Mesenchymal stem cell (in vitro differentiated cells and primary cell): ENCODE measurements around the gene NBPF12.
"Not testable (repeated sequence)": the region's sequence is repeated elsewhere in the genome, so short reads cannot be mapped to it uniquely, and the experiment has no call there.

Experiments
- DNase-seq: peaks from one replicate; pipeline ENCODE4 v3.0.0-alpha.2; 2013
- H2AFZ ChIP-seq: one replicate; pipeline ENCODE4 v1.6.1; 2013; ENCODE audit warnings: low read depth, mild to moderate bottlenecking, control low read depth, inconsistent platforms, low read length, moderate library complexity
- H2AK5ac ChIP-seq: 2 replicates; pipeline ENCODE4 v1.6.1; 2013; ENCODE audit warnings: low read length, moderate library complexity, mild to moderate bottlenecking, inconsistent platforms; ENCODE audit not compliant: severe bottlenecking
- H2BK120ac ChIP-seq: one replicate; pipeline ENCODE4 v1.6.1; 2013; ENCODE audit warnings: low read depth, mild to moderate bottlenecking, inconsistent platforms, low read length, moderate library complexity
- H2BK12ac ChIP-seq, 2 experiments: one replicate each; pipeline ENCODE4 v1.6.1; 2013; ENCODE audit warnings: inconsistent platforms in 2 of 2, low read length in 2 of 2, mild to moderate bottlenecking in 2 of 2, moderate library complexity in 2 of 2, control low read depth in 1 of 2
- H2BK15ac ChIP-seq: one replicate; pipeline ENCODE4 v1.6.1; 2013; ENCODE audit warnings: mild to moderate bottlenecking, low read depth, inconsistent platforms; ENCODE audit not compliant: poor library complexity, severe bottlenecking
- H2BK5ac ChIP-seq: 2 replicates; pipeline ENCODE4 v1.6.1; 2013; ENCODE audit warnings: low read depth, mild to moderate bottlenecking, low read length, control low read depth, inconsistent platforms; ENCODE audit not compliant: poor library complexity, severe bottlenecking
- H3K14ac ChIP-seq, 2 experiments: one replicate each; pipeline ENCODE4 v1.6.1; 2013; ENCODE audit warnings: inconsistent platforms in 2 of 2, low read length in 2 of 2, control low read depth in 1 of 2, mild to moderate bottlenecking in 1 of 2, moderate library complexity in 1 of 2
- H3K18ac ChIP-seq, 2 experiments: one replicate each; pipeline ENCODE4 v1.6.1; 2013; ENCODE audit warnings: inconsistent platforms in 2 of 2, low read length in 2 of 2, control low read depth in 1 of 2, low read depth in 1 of 2, mild to moderate bottlenecking in 1 of 2
- H3K23ac ChIP-seq, 2 experiments: one replicate each; pipeline ENCODE4 v1.6.1; 2013; ENCODE audit warnings: inconsistent platforms in 2 of 2, low read length in 2 of 2, mild to moderate bottlenecking in 2 of 2, moderate library complexity in 2 of 2, control low read depth in 1 of 2
- H3K27ac ChIP-seq: 2 replicates; pipeline ENCODE4 v1.5.1; 2013; ENCODE audit warnings: mild to moderate bottlenecking, moderate library complexity, low read length, control low read depth, inconsistent platforms; ENCODE audit not compliant: poor library complexity, severe bottlenecking
- H3K27me3 ChIP-seq, 2 experiments: 2 replicates each; pipeline versions ENCODE4 v1.6.1 to v1.7.0; 2013; ENCODE audit warnings: low read length in 2 of 2, mild to moderate bottlenecking in 2 of 2, moderate library complexity in 2 of 2, control low read depth in 1 of 2, inconsistent platforms in 1 of 2; ENCODE audit not compliant: control insufficient read depth in 1 of 2, insufficient read depth in 1 of 2
- H3K36me3 ChIP-seq, 2 experiments: 2 replicates each; pipeline versions ENCODE4 v1.6.1 to v1.7.0; 2013; ENCODE audit warnings: low read length in 2 of 2, control low read depth in 1 of 2, inconsistent platforms in 1 of 2, low read depth in 1 of 2, mild to moderate bottlenecking in 1 of 2; ENCODE audit not compliant: insufficient read depth in 2 of 2, control insufficient read depth in 1 of 2
- H3K4ac ChIP-seq, 2 experiments: one replicate each; pipeline ENCODE4 v1.6.1; 2013; ENCODE audit warnings: inconsistent platforms in 2 of 2, low read length in 2 of 2, mild to moderate bottlenecking in 2 of 2, moderate library complexity in 2 of 2, control low read depth in 1 of 2, low read depth in 1 of 2
- H3K4me1 ChIP-seq: 2 replicates; pipeline ENCODE4 v1.6.1; 2013; ENCODE audit warnings: low read depth, low read length, control low read depth; ENCODE audit not compliant: control insufficient read depth, insufficient read depth
- H3K4me2 ChIP-seq: 2 replicates; pipeline ENCODE4 v1.6.1; 2013; ENCODE audit warnings: low read length, mild to moderate bottlenecking, inconsistent platforms; ENCODE audit not compliant: poor library complexity, severe bottlenecking
- H3K4me3 ChIP-seq, 2 experiments: 2 replicates each; pipeline versions ENCODE4 v1.5.1 to v1.7.0; 2013; ENCODE audit warnings: low read length in 2 of 2, mild to moderate bottlenecking in 2 of 2, control low read depth in 1 of 2, low read depth in 1 of 2; ENCODE audit not compliant: insufficient read depth in 1 of 2
- H3K79me1 ChIP-seq: replicated peaks from 2 replicates; pipeline ENCODE4 v1.6.1; 2013; ENCODE audit warnings: mild to moderate bottlenecking, control low read depth, low read length, inconsistent platforms; ENCODE audit not compliant: poor library complexity, severe bottlenecking
- H3K9ac ChIP-seq: 2 replicates; pipeline ENCODE4 v1.7.0; 2013; ENCODE audit warnings: mild to moderate bottlenecking, low read length, moderate library complexity
- H3K9me3 ChIP-seq: 2 replicates; pipeline ENCODE4 v1.7.0; 2013; ENCODE audit warnings: mild to moderate bottlenecking, low read length; ENCODE audit not compliant: control insufficient read depth
- H4K8ac ChIP-seq: one replicate; pipeline ENCODE4 v1.6.1; 2013; ENCODE audit warnings: inconsistent platforms, mild to moderate bottlenecking, low read length, moderate library complexity
- H4K91ac ChIP-seq: one replicate; pipeline ENCODE4 v1.6.1; 2013; ENCODE audit warnings: mild to moderate bottlenecking, low read length, inconsistent platforms
- WGBS: methylation state at CpG from one replicate; pipeline ENCODE4 v1.1.7; 2013; ENCODE audit warnings: mixed read lengths; 5-methylcytosine and 5-hydroxymethylcytosine counted together

Gene NBPF12

DNA sequence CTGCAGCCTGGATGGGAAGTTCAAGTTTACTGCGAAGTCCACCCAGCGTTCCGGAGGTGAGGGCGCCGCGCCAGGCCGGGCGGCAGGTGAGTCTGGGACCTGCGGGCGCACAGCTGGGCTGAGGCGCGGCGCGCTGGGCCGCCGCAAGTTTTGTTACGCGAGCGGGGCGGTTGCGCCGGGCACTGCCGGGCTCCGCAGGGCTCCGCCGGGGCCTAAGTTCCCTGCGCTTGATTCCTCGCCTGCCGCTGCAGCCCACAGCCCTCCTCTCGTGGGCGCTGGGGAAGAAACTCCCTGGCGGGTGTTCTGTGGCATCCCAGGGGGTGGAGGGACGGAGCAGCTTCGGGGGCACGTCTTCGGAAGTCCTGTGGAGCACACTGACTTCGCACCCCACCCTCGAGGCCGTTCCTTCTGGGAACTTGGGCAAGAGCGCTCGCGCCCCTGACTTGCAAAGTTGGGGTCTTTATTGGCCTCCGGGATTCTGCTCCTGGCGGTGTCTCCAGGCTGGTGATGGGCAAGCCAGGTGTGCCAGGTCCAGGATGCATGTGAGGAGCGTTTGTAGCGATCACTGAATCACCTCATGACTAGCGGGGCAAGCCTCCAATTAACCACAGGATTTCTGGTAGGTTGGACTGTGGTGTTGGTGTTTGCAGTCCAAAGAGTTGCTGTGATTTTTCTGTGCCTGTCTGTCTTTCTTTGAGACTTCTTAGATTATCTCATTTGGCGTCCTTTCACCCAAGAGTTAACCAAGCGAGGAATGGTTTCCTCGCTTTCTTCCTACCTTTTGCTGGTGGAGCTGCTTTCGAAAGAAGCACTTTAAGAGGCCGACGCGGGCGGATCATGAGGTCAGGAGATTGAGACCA, 1.0 kb downstream of the NBPF12 start:
- not testable (repeated sequence) for H2BK120ac ChIP-seq, H3K36me3 ChIP-seq, H4K91ac ChIP-seq, H3K4ac ChIP-seq, H3K4me1 ChIP-seq, H4K8ac ChIP-seq, H3K23ac ChIP-seq, H3K79me1 ChIP-seq, H2BK15ac ChIP-seq, H2BK5ac ChIP-seq, H3K27ac ChIP-seq, H2AFZ ChIP-seq, H3K14ac ChIP-seq, H3K27me3 ChIP-seq, H3K18ac ChIP-seq, H2BK12ac ChIP-seq, H2AK5ac ChIP-seq, H3K9me3 ChIP-seq
- peak; percentile 23 for DNase-seq
- peak overlapping the region; percentile 89 for H3K9ac ChIP-seq
- H3K4me2 ChIP-seq = peak overlapping the region; percentile 79
- 12% methylated on average over 21 of the region's 55 CpGs for WGBS
- H3K4me3 ChIP-seq = peak overlapping the region; percentile 68 to 80

- not testable (repeated sequence) for H3K4ac ChIP-seq, H3K27ac ChIP-seq, H3K4me3 ChIP-seq, H4K8ac ChIP-seq, H3K23ac ChIP-seq, H2AK5ac ChIP-seq, H3K4me2 ChIP-seq, H2BK5ac ChIP-seq, H3K27me3 ChIP-seq, H3K18ac ChIP-seq, H2BK15ac ChIP-seq, DNase-seq, H3K79me1 ChIP-seq, H3K9me3 ChIP-seq, H3K4me1 ChIP-seq, H2AFZ ChIP-seq, H3K36me3 ChIP-seq, H4K91ac ChIP-seq, H2BK120ac ChIP-seq, H2BK12ac ChIP-seq, H3K14ac ChIP-seq
- peak overlapping the region; percentile 49 for H3K9ac ChIP-seq
- WGBS = no CpG with 5 or more reads among the region's 7 CpGs
Measured at GRCh38 chr1:146940293-146940692, 2.2 kb downstream of the NBPF12 start.

GRCh38 chr1:146943342-146943886, 5.3 kb downstream of the NBPF12 start:
- not testable (repeated sequence) for H3K79me1 ChIP-seq, H3K9me3 ChIP-seq, H2BK12ac ChIP-seq, H4K91ac ChIP-seq, H3K36me3 ChIP-seq, H3K9ac ChIP-seq, H3K27ac ChIP-seq, H2BK15ac ChIP-seq, H3K4me1 ChIP-seq, H2AFZ ChIP-seq, H2BK120ac ChIP-seq, H3K23ac ChIP-seq, H3K18ac ChIP-seq, H2BK5ac ChIP-seq, H3K4me3 ChIP-seq, H3K4me2 ChIP-seq, H3K27me3 ChIP-seq, H3K4ac ChIP-seq, H4K8ac ChIP-seq, DNase-seq, H2AK5ac ChIP-seq, H3K14ac ChIP-seq
- WGBS = 85% methylated on average over 3 of the region's 6 CpGs

DNA sequence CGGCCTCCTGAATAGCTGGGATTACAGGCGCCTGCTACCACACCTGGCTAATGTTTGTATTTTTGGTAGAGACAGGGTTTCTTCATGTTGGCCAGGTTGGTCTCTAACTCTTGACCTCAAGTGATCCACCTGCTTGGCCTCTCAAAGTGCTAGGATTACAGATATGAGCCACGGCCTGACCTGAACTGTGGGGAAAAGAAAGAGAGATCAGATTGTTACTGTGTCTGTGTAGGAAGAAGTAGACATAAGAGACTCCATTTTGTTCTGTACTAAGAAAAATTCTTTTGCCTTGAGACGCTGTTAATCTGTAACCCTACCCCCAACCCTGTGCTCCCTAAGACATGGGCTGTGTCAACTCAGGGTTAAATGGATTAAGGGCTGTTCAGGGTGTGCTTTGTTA, 10.0 kb downstream of the NBPF12 start:
- not testable (repeated sequence) for H3K4ac ChIP-seq, H2BK5ac ChIP-seq, H4K91ac ChIP-seq, H3K9ac ChIP-seq, H3K18ac ChIP-seq, H2BK15ac ChIP-seq, H3K27me3 ChIP-seq, H2BK12ac ChIP-seq, H4K8ac ChIP-seq, H2AK5ac ChIP-seq, H3K4me2 ChIP-seq, DNase-seq, H3K79me1 ChIP-seq, H2AFZ ChIP-seq, H3K4me3 ChIP-seq, H3K36me3 ChIP-seq, H3K14ac ChIP-seq, H3K23ac ChIP-seq, H3K27ac ChIP-seq, H3K9me3 ChIP-seq, H3K4me1 ChIP-seq, H2BK120ac ChIP-seq
- WGBS = 84% methylated on average over 2 of the region's 4 CpGs
